ENCODE results near the gene DDX17.

DDX17 gene

DNA sequence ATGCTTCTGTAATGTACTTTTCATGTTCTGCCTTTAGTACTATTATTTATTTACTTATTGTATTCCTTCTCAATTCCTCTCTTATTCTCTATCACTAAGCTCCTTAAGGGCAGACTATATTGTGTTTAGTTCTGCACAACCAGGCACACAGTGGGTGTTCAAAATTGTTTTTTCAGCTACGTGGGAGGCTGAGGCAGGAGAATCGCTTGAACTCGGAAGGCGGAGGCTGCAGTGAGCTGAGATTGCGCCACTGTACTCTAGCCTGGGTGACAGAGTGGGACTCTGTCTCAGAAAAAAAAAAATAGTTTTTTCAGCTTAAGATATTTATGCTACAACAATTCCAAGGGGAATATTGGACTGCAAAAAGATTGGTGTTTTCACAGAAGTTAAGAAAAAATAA is 17.4 kb upstream of the DDX17 start:
- TF ChIP-seq CTCF (conservative IDR thresholded peaks at IDR 0.05): no peak
- no peak for TF ChIP-seq ZFX (IDR thresholded peaks at IDR 0.05)
- no peak overlapping the region for H3K27ac ChIP-seq

GRCh38 chr22:38523029-38523428 is 16.9 kb upstream of the DDX17 start:
- no peak overlapping the region for H3K27ac ChIP-seq
- TF ChIP-seq CTCF (conservative IDR thresholded peaks at IDR 0.05): no peak
- no peak for TF ChIP-seq ZFX (IDR thresholded peaks at IDR 0.05)

GRCh38 chr22:38519453-38520250 is 13.5 kb upstream of the DDX17 start:
- no peak overlapping the region for H3K27ac ChIP-seq
- TF ChIP-seq ZFX (IDR thresholded peaks at IDR 0.05) (no peak), CTCF (conservative IDR thresholded peaks at IDR 0.05) (no peak)

- TF ChIP-seq ZFX (IDR thresholded peaks at IDR 0.05): no peak
- no peak overlapping the region for H3K27ac ChIP-seq
These were observed 12.5 kb upstream of the DDX17 start for GRCh38 chr22:38518620-38519019.

DNA sequence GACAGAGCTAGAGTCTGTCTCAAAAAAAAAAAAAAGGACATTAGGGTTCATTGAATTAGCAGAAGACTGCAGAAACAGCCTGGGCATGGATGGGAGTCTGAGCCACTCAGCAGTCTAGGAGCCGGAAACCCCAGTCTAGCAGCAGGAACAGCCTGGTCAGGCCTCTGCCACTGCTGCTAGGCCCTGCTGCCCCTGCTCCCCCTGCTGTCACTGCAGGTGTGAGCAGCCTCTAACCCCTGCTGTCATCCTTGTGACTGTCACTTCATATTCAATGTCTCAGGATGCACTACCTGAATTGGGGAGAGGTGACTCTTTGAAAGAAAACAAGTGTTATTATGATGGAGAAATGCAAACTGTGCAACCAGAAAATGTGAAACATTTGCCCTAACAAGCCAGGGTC is 7.0 kb upstream of the DDX17 start:
- H3K27ac ChIP-seq: no peak overlapping the region
- TF ChIP-seq ZFX (IDR thresholded peaks at IDR 0.05): no peak
- no peak for TF ChIP-seq CTCF (conservative IDR thresholded peaks at IDR 0.05)

- TF ChIP-seq ZFX (IDR thresholded peaks at IDR 0.05) (no peak), CTCF (conservative IDR thresholded peaks at IDR 0.05) (no peak)
- no peak overlapping the region for H3K27ac ChIP-seq
These were observed 4.4 kb upstream of the DDX17 start for GRCh38 chr22:38510416-38510970.

DNA sequence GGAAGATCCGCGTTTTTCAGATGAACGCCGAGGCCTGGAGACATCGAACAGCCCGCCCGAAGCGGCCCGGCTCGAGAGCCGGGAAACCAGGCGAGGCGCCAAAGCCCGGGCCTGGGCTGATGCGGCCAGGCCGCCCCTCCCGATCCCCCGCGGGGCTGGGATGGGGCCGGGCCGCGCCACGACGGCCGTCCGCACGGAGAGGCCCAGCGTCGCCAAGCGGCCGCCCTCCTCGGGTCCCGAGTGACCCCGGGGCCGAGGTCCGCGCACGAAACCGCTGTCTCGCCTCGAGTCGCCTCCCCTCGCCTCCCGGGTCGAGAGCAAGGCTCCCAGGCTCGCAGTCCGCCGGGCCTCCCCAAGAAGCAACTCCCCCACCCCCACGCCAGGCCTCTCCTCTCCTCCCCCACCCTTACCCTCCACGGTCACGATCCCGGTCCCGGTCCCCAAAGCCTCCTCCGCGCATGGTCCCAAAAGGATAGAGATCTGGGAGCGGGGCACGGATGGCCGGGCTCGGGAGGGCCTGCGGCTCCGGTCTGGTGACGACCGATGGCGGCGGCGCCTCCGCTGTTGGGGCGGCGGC is 482 bp downstream of the DDX17 start:
- TF ChIP-seq CTCF (conservative IDR thresholded peaks at IDR 0.05) (no peak), ZFX (IDR thresholded peaks at IDR 0.05) (peak; percentile 99)
- peak overlapping the region; percentile 100 for H3K27ac ChIP-seq
